ENCODE data around the gene CXCR1. TPM values are rescaled to one million over a fixed set of nuclear protein-coding genes. Genes with fewer than 3 reads are reported as not detected.
A peak's percentile ranks its signal among the peaks of the same experiment; 100 is the strongest.
"Not testable (repeated sequence)": the region's sequence is repeated elsewhere in the genome, so short reads cannot be mapped to it uniquely, and the experiment has no call there.

CXCR1 gene
- under 0.01 TPM for total RNA-seq

DNA sequence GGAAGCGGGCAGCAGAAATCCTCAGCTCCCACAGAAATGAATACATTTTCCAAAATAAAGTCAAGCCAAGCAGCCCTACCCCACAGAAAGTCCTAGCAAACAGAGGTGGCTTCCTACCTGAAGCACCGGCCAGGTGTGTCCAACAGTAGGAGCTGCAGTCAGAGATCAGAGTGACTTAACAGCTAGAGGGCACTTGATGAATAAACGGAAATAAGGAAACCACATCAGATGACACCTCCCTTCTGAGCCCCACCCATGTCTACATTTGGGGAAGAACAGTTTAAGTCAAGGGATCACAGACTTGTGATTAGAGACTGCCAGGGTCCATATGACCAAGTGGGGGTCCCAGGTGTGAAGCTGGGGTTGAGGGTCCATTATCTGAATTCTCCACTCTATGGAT, at the start of gene CXCR1:
Gene CXCR1 (minus strand): TSS at position 172 of the 400 bp plus-strand sequence. CDS start 1,751 bp downstream, outside the sequence.
- peak in 2 of 3 donors; percentile 54 to 70 for DNase-seq (ENCODE audit: low read depth in 2 of 3, low spot score in 2 of 3)

DNA sequence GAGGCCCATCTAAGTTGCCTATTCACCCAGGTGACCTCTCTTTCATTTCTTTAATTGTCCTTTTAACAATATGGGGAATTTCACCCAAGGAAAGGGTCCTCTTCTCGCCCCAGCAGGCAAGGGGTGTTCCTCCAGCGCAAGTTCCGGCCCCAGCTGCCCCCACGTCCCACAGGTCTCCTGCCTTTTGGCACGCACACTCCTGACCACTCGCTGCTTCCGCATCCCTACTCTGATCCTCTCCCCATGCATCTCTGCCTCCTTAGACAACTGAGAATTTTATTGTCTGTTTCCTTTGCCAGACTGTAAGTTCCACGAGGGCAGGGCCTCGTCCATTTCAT, 49.5 kb upstream of the CXCR1 start:
- no peak for DNase-seq (ENCODE audit: low read depth in 2 of 3, low spot score in 2 of 3)

DNA sequence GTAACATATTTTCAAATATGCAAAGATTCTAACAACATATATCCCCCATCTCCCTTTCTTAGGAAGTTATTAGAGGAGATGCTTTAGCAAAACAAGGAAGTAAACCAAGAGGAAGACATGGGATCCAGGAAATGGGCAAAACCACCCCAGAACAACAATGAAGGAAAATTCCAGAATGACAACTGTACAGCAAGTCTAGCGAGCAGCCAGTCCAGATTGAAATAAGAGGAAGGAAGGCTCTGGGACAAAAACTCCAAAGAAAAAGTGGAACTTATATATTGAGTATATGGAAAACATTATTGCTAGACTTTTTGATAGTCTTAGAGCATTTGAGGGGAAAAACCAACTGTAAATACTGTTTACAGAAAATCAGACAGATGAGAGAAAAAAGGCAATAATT, 47.4 kb upstream of the CXCR1 start:
- DNase-seq (ENCODE audit: low read depth in 2 of 3, low spot score in 2 of 3): no peak

DNA sequence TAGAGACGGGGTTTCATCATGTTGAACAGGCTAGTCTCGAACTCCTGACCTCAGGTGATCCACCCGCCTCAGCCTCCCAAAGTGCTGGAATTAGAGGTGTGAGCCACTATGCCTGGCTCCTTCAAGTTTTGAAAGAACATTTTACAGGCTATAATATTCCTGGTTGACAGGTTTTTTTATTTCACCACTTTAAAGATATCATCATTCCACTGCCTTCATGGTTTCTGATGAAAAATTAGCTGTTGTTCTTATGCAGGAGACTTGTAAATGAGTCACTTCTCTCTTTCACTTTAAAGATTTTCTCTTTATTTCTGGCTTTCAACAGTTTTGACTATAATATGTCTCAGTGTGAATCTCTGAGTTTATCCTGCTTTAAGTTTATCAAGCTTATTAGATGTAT, 42.3 kb upstream of the CXCR1 start:
- DNase-seq (ENCODE audit: low read depth in 2 of 3, low spot score in 2 of 3): no peak

DNA sequence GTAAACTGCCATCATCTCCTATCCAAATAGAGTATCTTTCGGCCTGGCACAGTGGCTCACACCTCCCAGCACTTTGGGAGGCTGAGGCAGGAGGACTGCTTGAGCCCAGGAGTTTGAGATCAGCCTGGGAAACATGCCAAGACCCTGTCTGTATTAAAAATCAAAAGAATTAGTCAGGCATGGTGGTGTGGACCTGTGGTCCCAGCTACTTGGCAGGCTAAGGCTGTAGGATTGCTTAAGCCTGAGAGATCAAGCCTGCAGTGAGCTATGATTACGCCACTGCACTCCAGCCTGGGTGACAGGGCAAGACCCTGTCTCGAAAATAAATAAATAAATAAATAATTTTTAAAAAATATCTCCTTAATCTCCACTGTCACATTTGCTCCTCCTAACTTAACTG, 35.5 kb upstream of the CXCR1 start:
- DNase-seq (ENCODE audit: low read depth in 2 of 3, low spot score in 2 of 3): no peak

DNA sequence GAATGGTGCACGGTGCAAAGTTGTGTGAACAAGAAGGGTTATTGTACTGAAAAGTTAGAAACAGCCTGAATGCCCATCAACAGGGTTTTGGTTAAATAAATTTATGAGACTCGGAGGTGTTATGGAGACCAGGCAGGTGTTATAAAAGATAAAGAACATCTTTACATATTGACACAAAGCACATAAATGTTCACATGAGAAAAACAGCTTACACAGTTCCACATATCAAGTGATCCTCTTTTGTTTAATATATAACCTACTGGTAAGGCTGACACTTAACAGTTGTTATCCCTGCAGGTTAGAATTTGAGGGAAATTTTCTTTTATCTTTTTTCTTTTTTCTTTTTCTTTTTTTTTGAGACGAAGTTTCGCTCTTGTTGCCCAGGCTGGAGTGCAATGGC, 30.2 kb upstream of the CXCR1 start:
- no peak for DNase-seq (ENCODE audit: low read depth in 2 of 3, low spot score in 2 of 3)

DNA sequence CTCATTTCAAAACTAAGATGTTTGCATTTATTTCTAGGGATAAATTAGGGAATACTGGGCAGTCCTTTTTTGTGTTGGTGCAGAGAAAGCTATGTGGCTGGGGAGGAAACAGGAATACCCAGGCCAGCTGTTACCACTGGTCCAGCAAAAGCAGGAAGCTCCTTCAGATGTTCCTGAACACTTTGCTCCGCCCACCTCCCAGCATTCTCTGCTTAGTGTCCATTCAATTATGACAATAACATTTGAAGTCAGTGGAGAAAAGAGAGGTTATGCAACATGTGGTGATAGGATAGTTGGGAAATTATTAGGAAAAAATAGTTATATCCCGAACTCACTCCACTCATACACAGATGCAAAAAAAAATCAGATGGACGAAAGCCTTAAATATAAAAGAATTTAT, 28.1 kb upstream of the CXCR1 start:
- no peak for DNase-seq (ENCODE audit: low read depth in 2 of 3, low spot score in 2 of 3)

DNA sequence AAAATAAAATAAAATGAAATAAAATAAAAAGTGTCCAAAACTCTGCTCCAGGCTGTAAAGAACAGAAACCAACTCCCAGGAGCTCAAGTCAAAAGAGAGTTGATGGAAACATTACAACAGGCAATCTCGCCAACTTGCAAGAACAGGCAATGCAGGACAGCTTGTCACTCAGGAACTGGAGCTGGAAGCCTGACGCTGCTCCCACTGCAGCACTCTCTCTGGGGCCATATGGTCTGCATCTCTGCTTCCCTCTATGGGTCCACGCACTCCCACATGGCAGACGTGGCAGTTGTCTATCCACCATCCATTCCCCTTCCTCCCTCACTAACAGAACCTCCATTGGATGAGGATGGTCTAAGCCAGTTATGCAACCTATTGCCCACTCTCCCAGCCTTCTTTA, 26.9 kb upstream of the CXCR1 start:
- no peak for DNase-seq (ENCODE audit: low read depth in 2 of 3, low spot score in 2 of 3)

DNA sequence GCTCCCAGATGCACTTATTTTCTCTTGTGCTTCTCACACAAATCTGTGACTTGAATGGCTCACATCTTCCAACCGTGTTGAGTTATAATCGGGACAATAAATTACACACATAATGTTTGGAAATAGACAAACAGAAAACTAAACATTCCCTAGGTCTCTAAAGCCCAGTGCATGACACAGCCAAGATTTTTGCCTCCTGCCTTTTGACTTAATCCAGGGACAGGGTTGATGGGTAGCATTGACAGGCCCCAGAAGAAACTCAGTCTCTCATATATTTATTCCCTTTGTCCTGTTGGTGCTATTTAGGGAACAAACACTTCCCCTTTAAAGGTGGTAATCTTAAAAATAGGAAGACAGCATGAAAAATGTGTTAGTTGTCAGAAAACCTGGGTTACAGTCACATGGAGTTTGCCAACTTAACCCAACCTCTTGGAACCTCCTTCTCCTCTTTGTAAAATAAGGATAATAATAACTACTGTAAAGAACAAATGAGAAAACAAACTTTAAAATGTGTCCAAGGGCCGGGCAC, 26.2 kb upstream of the CXCR1 start:
- DNase-seq (ENCODE audit: low read depth in 2 of 3, low spot score in 2 of 3): peak in 1 of 3 donors; percentile 13

DNA sequence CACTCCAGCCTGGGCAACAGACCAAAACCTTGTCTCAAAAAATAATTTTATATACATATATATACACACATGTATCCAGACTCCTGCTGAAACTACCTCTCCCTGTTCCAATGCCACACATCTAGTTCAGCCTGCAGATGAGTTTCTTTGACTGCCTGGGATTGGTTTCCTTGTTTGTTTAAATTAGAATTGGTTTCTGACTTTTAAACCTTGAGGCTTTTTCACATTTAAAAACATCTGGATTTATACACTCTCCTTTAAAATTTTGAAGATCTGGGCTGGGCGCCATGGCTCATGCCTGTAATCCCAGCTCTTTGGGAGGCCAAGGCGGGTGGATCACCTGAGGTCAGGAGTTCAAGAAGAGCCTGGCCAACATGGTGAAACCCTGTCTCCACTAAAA, 21.8 kb upstream of the CXCR1 start:
- DNase-seq (ENCODE audit: low read depth in 2 of 3, low spot score in 2 of 3): no peak

DNA sequence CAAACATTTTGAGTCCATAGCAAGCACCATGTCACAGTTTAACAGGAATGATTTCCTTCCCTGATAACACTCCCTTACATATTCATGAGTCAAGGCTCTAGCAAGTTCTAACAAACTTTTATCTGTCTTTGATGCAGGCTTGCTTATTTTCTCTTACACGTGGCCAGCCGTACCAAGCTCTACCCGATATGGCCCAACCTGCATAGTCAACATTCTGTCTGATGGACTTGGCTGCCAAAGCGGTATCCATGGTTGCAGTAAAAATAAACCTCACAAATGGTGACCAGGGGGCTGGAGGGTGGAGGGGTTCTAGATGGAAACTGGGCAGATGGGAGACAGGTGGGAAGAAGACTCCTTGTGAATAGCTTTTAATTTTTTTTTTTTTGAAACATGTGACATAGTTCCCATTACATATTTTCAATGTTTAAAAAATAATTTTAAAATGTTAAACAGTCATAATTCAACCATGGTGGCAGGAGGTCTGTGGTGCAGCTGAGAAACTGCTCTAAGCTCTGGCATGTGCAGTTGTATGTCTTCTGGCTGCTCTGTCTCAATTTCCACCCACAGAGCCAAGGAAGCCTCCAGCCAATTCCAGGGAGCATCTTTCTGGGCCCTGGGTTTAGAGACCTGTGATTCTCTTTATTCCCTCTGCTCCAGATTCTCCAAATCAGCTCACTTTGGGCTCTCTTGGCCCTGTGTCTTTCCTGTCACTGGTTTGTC, 20.7 kb upstream of the CXCR1 start:
- no peak for DNase-seq (ENCODE audit: low read depth in 2 of 3, low spot score in 2 of 3)

DNA sequence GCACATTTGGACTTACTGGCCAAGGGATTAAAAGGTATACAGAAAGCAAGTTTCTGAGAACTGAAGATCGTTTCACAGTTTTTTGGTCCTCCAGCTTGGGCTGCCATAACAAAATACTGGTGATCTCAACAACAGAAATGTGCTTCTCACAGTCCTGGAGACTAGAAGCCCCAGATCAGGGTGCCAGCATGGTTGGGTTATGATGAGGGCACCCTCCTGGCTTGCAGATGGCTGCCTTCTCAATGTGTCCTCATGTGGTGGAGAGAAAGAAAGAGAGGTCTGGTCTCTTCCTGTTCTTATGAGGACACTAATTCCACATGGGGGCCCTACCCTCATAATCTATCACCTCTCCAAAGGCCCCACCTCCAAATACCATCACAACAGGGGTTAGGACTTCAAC, 20.1 kb upstream of the CXCR1 start:
- no peak for DNase-seq (ENCODE audit: low read depth in 2 of 3, low spot score in 2 of 3)

DNA sequence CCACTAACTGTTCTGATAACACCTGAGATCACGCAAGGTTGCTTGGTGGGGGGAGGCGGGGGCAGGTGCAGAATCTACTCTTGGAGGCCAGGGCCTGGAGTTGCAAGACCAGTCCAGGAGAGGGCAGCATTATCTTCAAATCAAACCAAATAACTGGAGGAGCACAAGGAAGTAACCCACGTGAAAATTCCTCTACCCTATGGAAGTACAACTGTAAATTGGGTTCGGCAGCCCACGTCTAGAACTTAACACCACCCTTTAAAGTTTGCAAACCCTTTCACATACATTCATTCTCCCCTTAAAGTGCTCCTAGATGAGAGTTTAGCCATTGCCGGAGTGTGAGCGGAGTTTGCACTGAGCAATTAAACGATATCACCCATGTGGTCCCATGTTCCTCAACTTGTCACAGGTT, 19.6 kb upstream of the CXCR1 start:
- peak; percentile 44 to 83 (median 76) for DNase-seq (ENCODE audit: low read depth in 2 of 3, low spot score in 2 of 3)

DNA sequence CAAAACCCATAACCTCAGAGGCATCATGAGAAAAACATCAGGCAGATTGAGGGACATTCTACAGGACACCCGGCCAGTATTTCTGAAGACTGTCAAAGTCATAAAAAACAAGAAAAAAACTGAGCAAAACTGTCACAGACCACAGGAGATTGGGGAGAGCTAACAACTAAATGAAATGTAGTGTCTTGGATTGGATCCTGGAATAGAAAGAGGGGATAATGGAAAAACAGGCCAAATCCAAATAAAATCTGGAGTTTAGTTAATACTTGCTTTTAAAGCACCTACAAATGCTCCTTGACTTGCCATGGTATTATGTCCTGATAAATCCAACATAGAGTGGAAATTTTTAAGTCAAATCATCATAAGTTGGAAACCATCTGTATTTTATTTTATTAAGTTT, 17.6 kb upstream of the CXCR1 start:
- no peak for DNase-seq (ENCODE audit: low read depth in 2 of 3, low spot score in 2 of 3)

DNA sequence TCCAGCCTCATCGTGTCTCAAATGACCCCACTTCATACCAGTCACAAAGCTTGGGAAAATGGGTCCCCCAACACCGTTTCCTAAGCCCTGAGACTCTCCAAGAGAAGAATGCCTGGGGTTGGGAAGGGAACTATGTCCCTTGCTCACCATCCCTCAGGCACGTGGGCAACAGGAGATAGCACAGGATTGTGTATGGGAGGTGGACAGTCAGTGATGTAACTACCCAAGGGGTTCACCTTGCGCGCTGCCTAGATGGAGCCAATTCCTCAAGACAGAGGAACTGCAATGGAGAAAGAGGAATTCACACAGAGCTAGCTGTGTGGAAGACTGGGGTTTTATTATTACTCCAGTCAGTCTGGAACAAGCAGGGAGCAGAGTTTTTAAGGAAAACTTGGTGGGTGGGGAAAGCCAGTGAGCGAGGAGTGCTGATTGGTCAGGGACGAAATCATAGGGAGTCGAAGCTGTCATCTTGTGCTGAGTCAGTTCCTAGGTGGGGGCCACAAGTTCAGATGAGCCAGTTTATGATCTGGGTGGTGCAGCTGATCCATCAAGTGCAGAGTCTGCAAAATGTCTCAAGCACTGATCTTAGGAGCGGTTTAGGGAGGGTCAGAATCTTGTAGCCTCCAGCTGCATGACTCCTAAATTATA, 13.8 kb upstream of the CXCR1 start:
- DNase-seq (ENCODE audit: low read depth in 2 of 3, low spot score in 2 of 3): no peak

DNA sequence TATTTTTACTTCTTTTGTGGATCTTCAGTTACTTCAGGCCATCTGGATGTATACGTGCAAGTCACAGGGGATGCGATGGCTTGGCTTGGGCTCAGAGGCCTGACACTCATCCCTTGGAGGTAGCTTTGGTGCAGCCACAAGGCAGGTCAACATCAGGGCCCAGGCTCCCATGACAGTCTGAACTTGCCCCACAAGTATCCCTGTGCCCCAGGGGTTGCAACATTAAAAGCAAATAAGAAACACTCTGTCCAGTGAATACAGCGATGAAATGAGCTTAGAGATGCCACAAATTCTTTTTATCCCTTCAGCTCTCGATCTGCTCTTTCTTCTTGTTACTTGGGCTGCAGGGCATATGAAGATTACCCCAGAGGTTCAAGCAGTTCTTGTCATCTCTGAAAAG, 13.0 kb upstream of the CXCR1 start:
- DNase-seq (ENCODE audit: low read depth in 2 of 3, low spot score in 2 of 3): no peak

DNA sequence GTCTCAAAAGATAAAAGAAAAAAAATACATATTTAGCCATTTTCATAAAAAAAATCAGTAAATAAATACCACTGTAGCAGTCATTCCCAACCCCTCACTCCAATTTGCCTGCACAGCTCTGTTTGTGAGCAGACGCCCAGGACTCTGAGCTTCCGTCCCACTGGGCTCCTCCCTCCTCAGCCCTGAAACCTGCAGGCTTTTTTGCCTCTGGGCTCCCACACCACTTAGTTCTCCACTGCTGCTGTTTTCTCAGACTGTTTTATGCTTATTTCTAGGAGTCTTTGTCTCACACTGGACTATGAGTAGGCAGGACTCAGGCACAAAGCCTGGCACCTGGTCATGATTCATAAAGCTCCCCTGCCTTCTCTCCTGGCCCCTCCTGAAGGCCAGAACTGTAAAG, 6.1 kb upstream of the CXCR1 start:
- no peak for DNase-seq (ENCODE audit: low read depth in 2 of 3, low spot score in 2 of 3)

DNA sequence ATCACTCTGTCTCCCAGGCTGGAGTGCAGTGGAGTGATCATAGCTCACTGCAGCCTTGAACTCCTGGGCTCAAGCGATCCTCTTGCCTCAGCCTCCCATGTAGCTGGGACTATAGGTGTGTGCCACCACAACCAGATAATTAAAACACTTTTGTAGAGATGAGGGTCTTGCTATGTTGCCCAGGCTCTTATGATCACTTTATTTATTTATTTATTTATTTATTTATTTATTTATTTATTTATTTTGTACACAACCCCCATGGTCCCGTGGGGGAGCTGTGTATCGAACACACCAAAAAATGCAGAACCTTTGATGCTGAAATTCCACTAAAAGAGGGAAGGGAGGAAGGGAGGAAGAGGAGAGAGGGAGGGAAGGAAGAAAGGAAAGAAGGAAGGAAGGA, 5.0 kb upstream of the CXCR1 start:
- DNase-seq (ENCODE audit: low read depth in 2 of 3, low spot score in 2 of 3): not testable (repeated sequence)

DNA sequence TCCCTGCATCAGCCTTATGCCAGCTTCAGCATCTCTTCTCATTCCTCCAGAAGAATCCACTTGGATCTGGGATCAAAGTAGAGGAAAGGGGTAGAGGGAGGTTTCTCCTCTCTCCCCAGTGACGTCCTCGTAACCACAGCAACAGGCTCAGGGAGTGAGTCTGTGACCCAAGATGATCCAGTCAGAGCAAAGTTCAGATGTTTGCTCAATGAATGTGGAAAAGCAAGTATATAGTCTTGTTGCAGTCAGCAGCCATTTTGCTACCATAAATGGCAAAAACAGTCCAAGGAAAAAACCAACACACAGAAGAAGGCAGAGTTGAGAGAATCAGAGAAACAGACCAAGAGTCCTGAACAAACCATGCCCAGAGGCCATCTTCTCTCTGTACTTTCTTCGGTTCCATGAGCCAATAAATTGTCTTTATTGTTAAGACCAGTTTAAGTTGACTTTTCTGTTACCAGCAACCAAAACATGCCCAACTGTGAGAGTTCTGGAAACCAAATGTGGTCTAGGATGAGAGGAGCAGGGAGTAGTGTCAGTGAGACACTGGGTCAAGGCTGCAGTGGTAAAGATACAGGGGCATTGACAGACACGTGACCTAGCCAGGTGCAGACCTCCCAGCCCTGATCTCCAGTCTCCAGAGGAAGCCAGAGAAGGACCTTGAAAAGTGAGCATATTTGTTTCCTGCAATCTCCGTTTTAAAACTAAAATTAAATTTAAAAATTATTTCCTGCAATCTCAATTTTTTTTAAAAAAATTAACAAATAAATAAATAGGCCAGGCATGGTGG, 3.2 kb upstream of the CXCR1 start:
- DNase-seq (ENCODE audit: low read depth in 2 of 3, low spot score in 2 of 3): no peak

DNA sequence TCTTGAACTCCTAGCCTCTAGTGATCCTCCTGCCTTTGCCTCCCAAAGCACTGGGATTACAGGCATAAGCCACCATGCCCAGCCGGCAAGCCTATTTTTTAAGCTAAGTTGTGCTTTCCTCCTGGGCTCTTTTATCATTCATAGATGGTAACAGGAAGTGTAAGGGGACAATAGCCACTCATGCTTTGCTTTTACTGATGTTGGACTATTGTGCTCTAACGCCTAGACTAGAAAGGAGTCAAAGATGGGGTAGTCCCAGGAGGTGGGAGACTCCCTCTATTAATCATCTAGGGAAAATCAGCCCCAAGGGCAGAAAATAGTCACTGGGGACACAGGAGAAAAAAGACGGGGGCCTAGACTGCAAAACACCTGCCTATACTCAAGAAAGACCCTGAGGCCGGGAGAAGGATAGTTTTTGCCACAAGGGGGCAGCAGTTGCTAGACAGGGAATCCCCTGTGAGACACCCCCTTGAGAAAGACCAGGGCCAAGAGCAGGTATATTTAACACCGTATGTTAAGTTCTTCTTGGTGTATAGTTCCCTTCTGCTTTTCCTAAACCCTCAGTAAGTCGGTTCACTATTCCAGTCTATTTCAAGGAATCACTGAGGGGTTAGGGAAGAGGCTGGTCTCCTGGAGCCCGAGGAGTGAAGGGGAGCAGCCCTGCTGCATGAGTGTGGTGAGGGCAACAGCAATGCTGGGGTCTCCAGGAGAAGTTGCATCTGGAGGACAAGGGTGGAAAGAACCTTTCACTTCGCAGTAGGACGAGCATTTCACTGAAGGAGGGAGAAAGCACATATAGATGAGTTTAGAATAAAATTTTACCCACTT, 2.1 kb upstream of the CXCR1 start:
- peak; percentile 26 to 78 (median 63) for DNase-seq (ENCODE audit: low read depth in 2 of 3, low spot score in 2 of 3)

DNA sequence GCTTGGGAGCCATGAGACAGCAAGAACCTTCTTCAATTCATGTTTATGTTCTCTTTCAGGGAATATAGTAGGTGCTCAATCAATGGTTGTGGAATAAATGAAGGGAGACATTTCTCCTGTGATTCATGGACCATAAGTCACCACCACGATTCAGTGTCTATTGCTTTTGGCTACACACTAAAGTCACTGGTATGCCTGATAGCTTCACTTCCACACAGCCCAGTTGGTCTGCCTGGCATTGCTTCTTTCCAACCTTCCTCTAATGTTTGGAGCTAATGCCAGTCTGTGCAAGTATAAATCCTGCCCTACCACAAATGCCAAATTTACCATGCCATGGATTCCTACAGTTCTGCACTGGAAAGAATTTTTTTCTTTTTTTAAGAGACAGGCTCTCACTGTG, 1.3 kb upstream of the CXCR1 start:
- DNase-seq (ENCODE audit: low read depth in 2 of 3, low spot score in 2 of 3): no peak

Measured in hematopoietic multipotent progenitor cell (in vitro differentiated cells).